ENCODE measurements around the gene CEP131. TPM values are rescaled to one million over a fixed set of nuclear protein-coding genes. Genes with fewer than 3 reads are reported as not detected.

The CEP131 gene
- polyA plus RNA-seq, 1 donor = 9.4 TPM

- no peak for DNase-seq (ENCODE audit: low read depth)
These were observed 29.0 kb upstream of the CEP131 start for GRCh38 chr17:81251709-81252301.

DNA sequence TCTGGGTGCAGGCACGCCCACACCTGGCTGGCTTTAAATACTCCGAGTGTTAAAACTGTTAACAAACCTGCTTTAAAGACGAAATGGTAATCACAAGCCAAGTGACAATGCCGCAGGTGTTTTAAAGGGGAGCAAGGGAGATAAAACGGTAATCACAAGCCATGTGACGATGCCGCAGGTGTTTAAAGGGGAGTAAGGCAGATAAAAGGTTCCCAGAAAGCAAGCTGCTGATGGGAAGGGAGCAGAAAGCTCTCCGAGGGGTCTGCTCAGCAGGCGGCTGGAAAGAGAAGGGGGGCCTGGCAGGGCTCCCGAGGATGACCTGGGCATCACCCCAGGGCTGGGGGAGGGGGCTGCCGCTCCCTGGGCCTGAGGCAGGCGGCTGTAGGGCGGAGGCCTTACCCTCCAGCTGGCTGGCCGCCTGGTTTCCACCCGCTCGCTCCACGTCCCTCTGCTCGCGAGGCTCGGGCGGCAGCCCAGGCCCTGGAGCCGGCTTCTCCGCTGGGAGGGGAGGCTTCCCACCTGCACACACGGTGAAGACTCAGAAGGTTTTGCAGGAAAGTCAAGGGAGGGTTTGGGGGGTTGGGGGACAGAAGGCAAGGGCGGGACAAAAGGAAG, 28.4 kb upstream of the CEP131 start:
- DNase-seq (ENCODE audit: low read depth) = no peak

DNA sequence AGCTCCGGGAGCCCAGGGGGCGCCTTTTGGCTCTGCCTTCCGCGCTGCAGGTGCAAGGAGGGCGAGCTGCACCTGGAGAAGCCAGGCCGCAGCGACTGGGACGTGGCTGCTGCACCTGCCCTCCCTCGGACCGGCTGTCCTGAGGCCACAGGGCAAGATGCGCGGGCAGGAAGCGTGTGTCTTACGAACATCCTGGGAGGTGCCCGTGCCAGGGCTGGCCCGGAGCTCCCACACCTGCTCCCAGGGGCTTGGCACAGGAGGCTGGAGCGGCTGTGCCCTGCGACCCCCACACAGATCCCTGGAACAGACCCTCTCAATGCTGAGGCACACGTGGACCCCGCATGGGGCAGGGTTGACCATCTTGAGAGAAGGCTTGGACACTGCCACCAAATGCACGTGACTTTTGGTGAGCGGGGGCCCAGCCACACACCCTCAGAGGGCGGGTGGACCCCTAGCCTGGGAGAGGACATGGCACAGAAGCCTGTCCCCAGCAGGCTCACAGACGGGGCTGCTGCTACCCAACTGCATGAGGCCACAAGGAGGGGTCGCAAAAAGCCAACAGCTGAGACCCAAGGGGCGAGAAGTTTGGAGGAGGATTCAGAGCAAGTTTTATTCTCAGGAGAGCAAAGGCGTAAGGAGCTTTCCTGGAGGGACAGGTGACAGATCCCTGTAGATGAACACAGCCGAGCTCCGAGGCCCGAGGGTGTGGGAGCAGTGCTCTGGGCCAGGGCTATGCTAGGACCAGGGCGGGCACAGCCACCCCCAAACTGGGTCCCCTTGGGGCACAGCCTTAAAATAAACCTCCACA, 27.7 kb upstream of the CEP131 start:
- no peak for DNase-seq (ENCODE audit: low read depth)

- DNase-seq (ENCODE audit: low read depth) = no peak
These were observed 26.7 kb upstream of the CEP131 start for GRCh38 chr17:81249223-81250040.

- DNase-seq (ENCODE audit: low read depth) = no peak
These were observed 25.9 kb upstream of the CEP131 start for GRCh38 chr17:81248649-81249048.

- DNase-seq (ENCODE audit: low read depth) = no peak
These were observed 24.7 kb upstream of the CEP131 start for GRCh38 chr17:81247339-81247990.

DNA sequence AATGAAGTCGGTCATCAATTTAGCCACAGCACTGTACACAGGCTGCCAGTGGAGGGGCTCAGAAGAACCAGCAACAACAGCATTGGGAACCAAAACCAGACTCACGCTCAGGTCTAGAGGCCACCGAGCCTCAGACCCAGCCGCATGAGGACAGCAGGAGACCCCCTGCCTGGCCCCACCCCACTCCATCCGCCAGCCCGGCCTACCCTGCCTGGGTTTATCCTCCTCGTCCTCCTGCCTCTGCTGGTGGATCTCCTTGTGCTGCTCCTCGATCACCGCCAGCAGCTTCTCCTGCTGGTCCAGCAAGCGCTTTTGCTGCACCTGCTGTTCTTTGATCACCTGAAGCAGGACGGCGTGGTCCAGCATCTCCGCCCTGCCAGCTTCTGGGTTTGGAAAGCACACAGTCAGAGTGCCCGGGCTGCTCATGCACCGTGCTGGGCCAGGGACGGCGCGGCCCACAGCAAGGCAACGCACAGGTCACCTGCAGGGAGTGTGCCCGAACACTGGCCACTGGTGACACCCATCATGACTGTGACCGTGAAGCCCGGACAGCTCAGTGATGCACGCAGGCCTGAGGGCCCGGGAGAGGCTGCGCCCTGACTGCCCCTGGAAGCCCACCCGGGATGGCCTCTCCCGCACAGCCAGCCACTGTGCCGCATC, 24.0 kb upstream of the CEP131 start:
- no peak for DNase-seq (ENCODE audit: low read depth)

DNA sequence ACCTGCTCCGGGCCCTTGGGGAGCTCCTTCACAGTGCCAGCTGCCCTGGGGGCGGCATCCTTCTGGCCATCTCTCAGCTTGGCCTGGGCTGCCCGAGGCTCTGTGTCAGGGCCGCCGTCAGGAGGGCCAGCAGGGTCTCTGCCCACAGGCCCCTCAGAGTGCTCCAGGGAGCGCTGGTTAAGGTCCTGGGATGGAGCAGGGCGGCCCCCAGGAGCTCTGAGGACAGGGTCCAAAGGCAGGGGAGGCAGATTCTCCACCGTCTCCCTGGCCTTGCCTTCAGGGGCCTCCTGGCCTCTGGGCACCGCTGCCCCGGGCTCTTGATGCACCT, 23.5 kb upstream of the CEP131 start:
- DNase-seq (ENCODE audit: low read depth) = no peak

DNA sequence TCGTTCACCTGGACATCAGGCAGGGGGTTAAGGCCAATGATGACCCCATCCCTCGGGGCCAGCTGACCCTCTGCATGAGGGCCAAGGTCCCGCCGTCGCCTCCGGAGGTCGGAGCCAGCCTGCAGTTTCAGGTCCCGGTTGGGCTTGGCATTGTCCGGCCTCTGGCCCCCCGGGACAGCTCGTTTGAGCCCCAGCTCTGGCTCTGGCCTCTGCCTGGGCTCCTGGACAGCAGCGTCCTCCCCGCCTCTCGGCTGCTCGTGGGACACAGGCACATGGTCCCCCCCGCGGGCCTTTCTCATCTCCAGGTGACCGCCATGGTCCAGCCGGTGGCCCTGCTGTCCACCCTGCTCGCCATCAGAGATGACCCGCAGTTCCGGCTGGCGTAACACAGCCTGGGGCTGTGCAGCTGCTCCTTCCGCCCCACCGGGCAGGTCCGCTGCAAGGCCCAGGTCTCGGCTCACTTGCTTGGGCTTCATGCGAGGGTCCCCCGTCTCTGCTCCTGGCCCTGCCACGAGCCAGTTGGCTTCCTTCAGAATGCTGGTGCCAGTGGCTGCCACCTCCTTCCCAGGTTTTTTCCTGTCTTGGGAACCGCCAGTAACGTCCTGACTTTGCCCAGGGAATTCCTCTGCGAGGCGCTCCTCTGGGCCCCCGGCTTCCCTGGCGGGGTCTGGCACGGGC, 23.0 kb upstream of the CEP131 start:
- no peak for DNase-seq (ENCODE audit: low read depth)

DNA sequence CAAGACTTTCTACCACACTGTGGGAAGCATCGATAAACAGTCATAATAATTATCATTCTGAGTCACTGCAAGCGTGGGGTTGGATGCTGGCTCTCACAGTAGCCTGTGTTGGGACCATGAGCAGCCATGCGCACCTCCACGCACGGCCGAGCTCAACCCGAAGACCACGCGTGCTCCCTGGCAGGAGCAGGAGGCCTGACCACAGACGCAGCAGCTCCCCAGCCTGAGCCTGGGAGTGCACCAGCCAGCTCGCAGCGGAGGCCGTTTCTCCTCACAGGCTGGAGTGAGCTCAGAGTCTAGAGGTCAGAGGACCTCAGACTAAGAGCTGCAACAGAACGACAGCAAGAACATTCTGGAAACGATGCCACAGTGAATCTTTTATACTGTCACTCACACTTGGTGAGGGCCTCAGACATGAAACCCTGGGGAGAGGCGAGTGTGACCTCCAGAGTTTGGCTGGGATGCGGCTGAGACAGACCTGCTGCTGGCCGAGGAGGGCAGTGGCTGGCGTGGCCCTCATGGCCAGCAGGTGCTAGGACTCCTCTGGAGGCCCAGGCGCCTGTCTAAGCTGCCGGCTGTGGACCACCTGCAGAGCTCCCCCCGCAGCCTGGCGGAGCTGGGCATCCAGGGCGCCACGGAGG, 22.4 kb upstream of the CEP131 start:
- DNase-seq (ENCODE audit: low read depth) = no peak

- no peak for DNase-seq (ENCODE audit: low read depth)
These were observed 21.7 kb upstream of the CEP131 start for GRCh38 chr17:81244358-81245023.

- DNase-seq (ENCODE audit: low read depth) = no peak
These were observed 20.5 kb upstream of the CEP131 start for GRCh38 chr17:81243333-81243664.

- DNase-seq (ENCODE audit: low read depth) = no peak
These were observed 19.9 kb upstream of the CEP131 start for GRCh38 chr17:81242421-81243332.

DNA sequence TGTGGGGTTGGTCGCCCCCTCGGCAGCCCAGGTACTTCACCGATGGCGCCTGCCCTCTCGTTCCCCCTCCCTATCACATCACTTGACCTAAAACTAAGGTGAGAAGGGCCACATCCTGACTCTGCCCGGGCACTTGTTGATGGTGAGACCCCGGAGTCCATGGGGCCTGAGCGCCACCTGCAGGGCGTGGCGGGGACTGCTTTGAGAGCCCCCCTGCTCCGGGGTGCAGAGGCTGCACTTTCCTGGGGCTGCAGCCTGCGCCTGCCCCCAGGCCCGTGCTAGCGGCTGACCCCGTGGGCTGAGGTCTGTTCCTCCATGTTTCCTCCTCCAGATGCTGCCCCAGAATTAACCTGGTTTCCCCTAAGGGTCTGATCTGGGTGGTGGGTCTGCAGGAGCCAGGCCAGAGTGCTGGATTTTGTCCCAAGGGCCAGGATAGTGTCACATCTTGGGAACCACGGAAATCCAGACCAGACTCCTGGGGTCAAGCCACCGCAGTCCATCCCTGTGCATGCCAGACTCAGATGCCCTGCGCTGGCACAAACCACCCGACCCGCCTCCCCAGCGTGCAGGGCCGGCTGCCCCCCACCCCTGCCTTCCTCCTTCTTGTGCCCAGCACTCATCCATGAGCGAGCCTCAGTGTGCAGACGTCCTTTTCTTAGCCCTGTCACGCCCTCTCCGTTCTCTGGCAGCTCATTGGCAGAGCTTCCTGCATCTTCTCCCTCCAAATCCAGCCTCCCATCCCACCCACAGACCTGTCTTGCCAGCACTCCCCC, 19.1 kb upstream of the CEP131 start:
- no peak for DNase-seq (ENCODE audit: low read depth)

DNA sequence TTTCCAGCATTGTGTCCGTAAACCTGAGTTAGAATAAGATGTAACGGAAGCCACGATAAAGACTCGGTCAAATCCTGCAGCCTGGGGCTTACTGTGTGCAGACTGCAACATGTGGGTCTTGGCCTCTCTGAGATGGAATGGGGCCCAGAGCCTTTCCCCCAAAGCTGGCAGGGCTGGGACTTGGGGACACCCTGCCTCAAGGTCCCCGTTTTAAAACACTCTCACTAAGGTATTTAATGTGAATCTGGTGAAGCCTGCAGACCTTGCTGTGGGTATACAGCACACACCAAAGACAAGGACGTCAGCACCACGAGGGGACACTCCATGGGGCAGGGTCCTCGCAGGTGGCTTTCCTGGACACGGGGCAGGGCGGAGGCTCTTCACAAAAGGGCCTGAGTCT, 18.4 kb upstream of the CEP131 start:
- no peak for DNase-seq (ENCODE audit: low read depth)

DNA sequence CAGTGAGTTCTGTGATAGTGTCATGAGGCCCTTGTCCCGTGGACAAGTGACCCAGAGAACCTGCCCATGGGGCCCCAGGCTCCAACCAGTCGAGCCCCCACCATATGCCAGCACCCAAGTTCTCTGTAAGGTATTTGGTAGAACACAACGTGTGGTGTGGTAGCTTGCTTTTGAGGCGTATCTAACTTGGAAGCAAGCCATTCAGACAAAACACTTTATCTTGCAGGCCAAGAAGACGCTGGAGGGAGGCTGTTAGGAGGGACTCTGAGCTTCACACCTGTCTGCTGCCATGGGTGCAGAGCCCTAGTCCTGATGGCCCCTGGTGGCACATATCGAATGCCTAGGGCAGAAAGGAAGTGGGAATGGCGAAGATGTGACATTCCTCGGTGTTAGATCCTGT, 18.0 kb upstream of the CEP131 start:
- DNase-seq (ENCODE audit: low read depth) = no peak

DNA sequence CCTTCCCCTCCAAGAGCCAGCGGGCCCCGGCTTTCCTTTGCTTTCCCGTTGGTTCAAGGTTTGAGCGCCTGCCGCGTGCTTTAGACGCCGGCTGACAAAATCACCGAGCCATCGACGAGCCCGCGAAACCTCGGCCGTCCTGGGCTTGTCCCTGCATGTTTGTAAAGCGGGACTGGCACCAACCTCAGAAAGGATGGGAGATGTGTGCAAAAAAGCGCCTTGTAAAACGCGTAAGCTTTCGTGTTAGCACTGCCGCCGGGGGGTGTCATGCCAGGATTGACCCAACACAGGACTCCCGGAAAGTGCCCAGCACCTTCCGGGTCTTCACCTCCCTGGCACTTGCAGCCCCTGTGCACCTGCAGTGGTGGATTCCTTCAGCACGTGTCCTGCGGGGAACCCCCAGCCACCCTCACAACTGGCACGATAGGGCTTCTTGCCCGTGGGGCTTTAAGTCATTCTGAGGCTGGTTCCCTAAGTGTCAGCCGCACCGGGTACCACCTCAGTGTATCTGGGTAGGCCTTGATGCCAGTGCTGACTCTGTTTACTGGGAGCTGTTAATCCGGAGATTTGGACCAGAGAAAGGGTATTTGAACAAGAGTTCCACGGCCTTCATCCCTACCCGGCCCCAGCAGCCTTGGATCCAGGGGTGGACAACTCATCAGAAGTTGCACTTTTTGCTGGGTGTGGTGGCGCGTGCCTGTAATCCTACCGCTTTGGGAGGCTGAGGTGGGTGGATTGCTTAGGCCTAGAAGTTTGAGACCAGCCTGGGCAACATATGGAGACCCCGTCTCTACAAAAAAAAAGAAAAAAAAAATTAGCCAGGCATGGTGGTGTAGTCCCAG, 17.2 kb upstream of the CEP131 start:
- no peak for DNase-seq (ENCODE audit: low read depth)
